ENCODE data around the gene ZRANB2.

DNA sequence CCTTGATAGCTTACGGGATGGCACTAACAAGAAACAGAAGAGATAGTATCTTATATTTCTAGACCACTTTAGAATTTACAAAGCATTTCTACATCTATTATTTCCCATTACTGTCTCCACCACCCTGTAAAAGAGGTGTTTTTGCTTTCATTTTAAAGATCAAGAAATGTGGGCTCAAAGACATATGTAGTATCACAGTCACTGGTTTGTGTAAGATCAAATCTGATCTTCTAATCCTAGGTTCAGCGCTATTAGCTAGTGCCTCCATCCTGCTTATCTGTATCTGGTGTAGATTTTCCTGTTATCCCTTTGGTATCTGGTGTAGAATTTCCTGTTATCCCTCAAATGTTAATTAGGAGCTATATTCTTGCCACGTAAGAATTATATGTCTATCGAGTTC, 23.6 kb upstream of the ZRANB2 start:
- TF ChIP-seq, protein P1, sequence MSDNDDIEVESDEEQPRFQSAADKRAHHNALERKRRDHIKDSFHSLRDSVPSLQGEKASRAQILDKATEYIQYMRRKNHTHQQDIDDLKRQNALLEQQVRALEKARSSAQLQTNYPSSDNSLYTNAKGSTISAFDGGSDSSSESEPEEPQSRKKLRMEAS (IDR thresholded peaks at IDR 0.05), result no peak
- TF ChIP-seq FOXA1 (IDR thresholded peaks at IDR 0.05) (no peak), EGR1 (IDR thresholded peaks at IDR 0.05; ENCODE audit: low read depth in 2 of 2) (no peak)
- TF ChIP-seq, protein P2, sequence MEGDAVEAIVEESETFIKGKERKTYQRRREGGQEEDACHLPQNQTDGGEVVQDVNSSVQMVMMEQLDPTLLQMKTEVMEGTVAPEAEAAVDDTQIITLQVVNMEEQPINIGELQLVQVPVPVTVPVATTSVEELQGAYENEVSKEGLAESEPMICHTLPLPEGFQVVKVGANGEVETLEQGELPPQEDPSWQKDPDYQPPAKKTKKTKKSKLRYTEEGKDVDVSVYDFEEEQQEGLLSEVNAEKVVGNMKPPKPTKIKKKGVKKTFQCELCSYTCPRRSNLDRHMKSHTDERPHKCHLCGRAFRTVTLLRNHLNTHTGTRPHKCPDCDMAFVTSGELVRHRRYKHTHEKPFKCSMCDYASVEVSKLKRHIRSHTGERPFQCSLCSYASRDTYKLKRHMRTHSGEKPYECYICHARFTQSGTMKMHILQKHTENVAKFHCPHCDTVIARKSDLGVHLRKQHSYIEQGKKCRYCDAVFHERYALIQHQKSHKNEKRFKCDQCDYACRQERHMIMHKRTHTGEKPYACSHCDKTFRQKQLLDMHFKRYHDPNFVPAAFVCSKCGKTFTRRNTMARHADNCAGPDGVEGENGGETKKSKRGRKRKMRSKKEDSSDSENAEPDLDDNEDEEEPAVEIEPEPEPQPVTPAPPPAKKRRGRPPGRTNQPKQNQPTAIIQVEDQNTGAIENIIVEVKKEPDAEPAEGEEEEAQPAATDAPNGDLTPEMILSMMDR (IDR thresholded peaks at IDR 0.05; ENCODE audit: low read depth, low read length, missing input control), result no peak

Measured in liver (tissue), 3 donors.